K562 (cell line): ENCODE data around the gene F11R. TPM values are rescaled to one million over a fixed set of nuclear protein-coding genes. Genes with fewer than 3 reads are reported as not detected.
A peak's percentile ranks its signal among the peaks of the same experiment; 100 is the strongest.

Experiments
- ATAC-seq: fragments of 200-7000 bp; cut with Tn5 transposase; 3 replicates; pipeline ENCODE4 v1.9.1; 2020; ENCODE audit warnings: moderate library complexity
- BruUV-seq: library from RNA; stranded (reverse); fragments of 400-500 nt; replicated peaks from 2 replicates; lab custom pipeline; 2021; lab: Mats Ljungman, UMichigan
- CTCF ChIA-PET: fragments of 300-600 bp; formaldehyde crosslinking; extraction: SDS; loops from one replicate; lab custom pipeline; 2021; ENCODE audit warnings: low intra/inter-chr PET ratio; lab: Yijun Ruan, JAX
- POLR2A ChIA-PET: fragments of 300-600, 350-650 bp; sonication (Branson Sonifier 250); formaldehyde crosslinking; extraction: SDS; loops from one replicate; lab custom pipeline; 2021; ENCODE audit warnings: antibody characterized with exemption, inconsistent platforms; lab: Yijun Ruan, JAX
- DNase-seq, 4 experiments: peaks; one replicate each; pipeline versions ENCODE4 v3.0.0 to v3.0.0-alpha.2; 2011 to 2018; ENCODE audit warnings: low spot score in 3 of 4, mixed read lengths in 3 of 4; ENCODE audit errors: extremely low read depth in 1 of 4
- FAIRE-seq: peaks from 2 replicates; lab custom pipeline; 2011; peaks lifted over from hg19 to GRCh38; lab: Jason Lieb, UNC
- H2AFZ ChIP-seq: 2 replicates; pipeline ENCODE4 v1.6.0; 2011; ENCODE audit warnings: low read depth, low read length, control low read depth, inconsistent platforms
- H3K27ac ChIP-seq: fragments of 200-600 bp; 3 replicates; pipeline ENCODE4 v1.8.0; 2011; ENCODE audit warnings: low read depth, mild to moderate bottlenecking, control low read depth, inconsistent platforms, low read length, moderate library complexity, mixed read lengths; ENCODE audit errors: extremely low read depth
- H3K27me3 ChIP-seq, 2 experiments: fragments of 300-600 bp in 1 of 2; 2 replicates in 1 of 2; 3 replicates in 1 of 2; pipeline versions ENCODE4 v1.6.0 to v1.8.0; 2011; ENCODE audit warnings: inconsistent platforms in 2 of 2, low read length in 2 of 2, mild to moderate bottlenecking in 1 of 2, mixed read lengths in 1 of 2, moderate library complexity in 1 of 2; ENCODE audit not compliant: control insufficient read depth in 2 of 2, insufficient read depth in 2 of 2
- H3K36me3 ChIP-seq: fragments of 300-600 bp; 3 replicates; pipeline ENCODE4 v1.8.0; 2011; ENCODE audit warnings: mild to moderate bottlenecking, low read length, inconsistent platforms; ENCODE audit not compliant: control insufficient read depth, insufficient read depth
- H3K4me1 ChIP-seq, 2 experiments: fragments of 200-600 bp in 1 of 2; replicated peaks in 1 of 2; 2 replicates in 1 of 2; 3 replicates in 1 of 2; pipeline versions ENCODE4 v1.5.1 to v1.8.0; 2011; ENCODE audit warnings: inconsistent platforms in 2 of 2, low read length in 2 of 2, mild to moderate bottlenecking in 1 of 2, mixed read lengths in 1 of 2, moderate library complexity in 1 of 2; ENCODE audit not compliant: control insufficient read depth in 2 of 2, insufficient read depth in 2 of 2
- H3K4me2 ChIP-seq: 2 replicates; pipeline ENCODE4 v1.6.1; 2011; ENCODE audit warnings: low read length, control low read depth, inconsistent platforms, mixed read lengths; ENCODE audit not compliant: insufficient read depth
- H3K4me3 ChIP-seq: fragments of 200-600 bp; sonication (generic), shearing (Covaris generic); 2 replicates; pipeline ENCODE4 v1.5.1; 2016; ENCODE audit warnings: control low read depth, inconsistent platforms
- H3K79me2 ChIP-seq: fragments of 200-600 bp; 3 replicates; pipeline ENCODE4 v1.8.0; 2011; ENCODE audit warnings: low read length, inconsistent platforms; ENCODE audit not compliant: control insufficient read depth, insufficient read depth
- H3K9ac ChIP-seq, 2 experiments: 2 replicates each; pipeline versions ENCODE4 v1.6.0 to v1.6.1; 2011; ENCODE audit warnings: low read depth in 2 of 2, low read length in 2 of 2, control low read depth in 1 of 2, inconsistent platforms in 1 of 2, mild to moderate bottlenecking in 1 of 2, mixed read lengths in 1 of 2; ENCODE audit not compliant: insufficient read depth in 1 of 2
- H3K9me1 ChIP-seq: one replicate; pipeline ENCODE4 v1.6.0; 2011; ENCODE audit warnings: inconsistent platforms, mild to moderate bottlenecking, low read length, moderate library complexity; ENCODE audit not compliant: control insufficient read depth, insufficient read depth
- H3K9me3 ChIP-seq: replicated peaks from 2 replicates; pipeline ENCODE4 v1.5.1; 2011; ENCODE audit warnings: low read depth, low read length, inconsistent platforms; ENCODE audit not compliant: control insufficient read depth, insufficient read depth
- H4K20me1 ChIP-seq: replicated peaks from 2 replicates; pipeline ENCODE4 v1.6.1; 2011; ENCODE audit warnings: low read length, inconsistent platforms, mixed read lengths; ENCODE audit not compliant: control insufficient read depth, insufficient read depth
- BRD4 ChIP-seq: fragments of 200-600 bp; sonication (generic); IDR thresholded peaks from 2 replicates; pipeline ENCODE4 v1.6.1; 2017; ENCODE audit warnings: inconsistent platforms
- CEBPB ChIP-seq: fragments of 450-650 bp; IDR thresholded peaks from 2 replicates; pipeline ENCODE4 v1.6.1; 2016; ENCODE audit warnings: missing genetic modification characterization, missing compliant biosample characterization
- DLX4 ChIP-seq: fragments of 250-450 bp; sonication (Bioruptor Pico); IDR thresholded peaks from 2 replicates; pipeline ENCODE4 v1.6.1; 2021; ENCODE audit warnings: mild to moderate bottlenecking
- ELF4 ChIP-seq: fragments of 450-650 bp; formaldehyde crosslinking; IDR thresholded peaks from 2 replicates; pipeline ENCODE4 v1.4.0; 2022; ENCODE audit warnings: missing genetic modification characterization
- EP300 ChIP-seq: IDR thresholded peaks from 2 replicates; pipeline ENCODE4 v1.6.1; 2012; ENCODE audit warnings: low read length, improper control_type of control experiment
- GTF2B ChIP-seq: IDR thresholded peaks from 2 replicates; pipeline ENCODE4 v1.6.1; 2011; ENCODE audit not compliant: insufficient read length; ENCODE audit errors: extremely low read depth
- LEF1 ChIP-seq: fragments of 450-650 bp; IDR thresholded peaks from 2 replicates; pipeline ENCODE4 v1.6.1; 2016; ENCODE audit warnings: mild to moderate bottlenecking
- POLR2A ChIP-seq: fragments of 450-650 bp; conservative IDR thresholded peaks from 2 replicates; pipeline ENCODE4 v1.6.1; 2016
- RAD21 ChIP-seq, 2 experiments: fragments of 250-450 bp in 1 of 2; fragments of 450-650 bp in 1 of 2; sonication (Bioruptor Pico) in 1 of 2; formaldehyde crosslinking in 1 of 2; IDR thresholded peaks in 1 of 2; conservative IDR thresholded peaks in 1 of 2; 2 replicates each; pipeline versions ENCODE4 v1.4.0 to v1.8.0; 2020 to 2022; ENCODE audit warnings: mild to moderate bottlenecking in 2 of 2, moderate library complexity in 1 of 2
- RUNX1 ChIP-seq: sonication (generic); IDR thresholded peaks from 2 replicates; pipeline ENCODE4 v1.6.1; 2016; ENCODE audit warnings: antibody characterized with exemption, low read depth
- SUPT5H ChIP-seq: fragments of 450-650 bp; IDR thresholded peaks from 2 replicates; pipeline ENCODE4 v1.6.1; 2016
- ZFP30 ChIP-seq: fragments of 250-450 bp; sonication (Bioruptor Pico); IDR thresholded peaks from 2 replicates; pipeline ENCODE4 v1.8.0; 2022; ENCODE audit warnings: moderate library complexity, mild to moderate bottlenecking, inconsistent platforms, borderline replicate concordance
- ZNF551 ChIP-seq: fragments of 250-450 bp; sonication (Bioruptor Pico); IDR thresholded peaks from 2 replicates; pipeline ENCODE4 v1.5.0; 2021; ENCODE audit warnings: mild to moderate bottlenecking, moderate library complexity
- ZNF764 ChIP-seq: fragments of 250-450 bp; sonication (Bioruptor Pico); IDR thresholded peaks from 2 replicates; pipeline ENCODE4 v1.4.0; 2020; ENCODE audit warnings: low read depth, mild to moderate bottlenecking, moderate library complexity
- WGBS: fragments of 100-300 bp; shearing (Covaris generic); methylation state at CpG from one replicate; pipeline ENCODE4 v1.1.6; 2016; ENCODE audit warnings: low coverage, mixed read lengths; ENCODE audit not compliant: insufficient coverage; ENCODE audit errors: missing lambda C conversion rate; 5-methylcytosine and 5-hydroxymethylcytosine counted together
- in situ Hi-C: fragments of 300-500 bp; cut with MboI; formaldehyde crosslinking; loops from 4 replicates; pipeline ENCODE4 v1.15.0; 2018; ENCODE audit warnings: inconsistent platforms, mixed read lengths
- intact Hi-C: fragments of 100-400 bp; cut with micrococcal nuclease; formaldehyde crosslinking; loops from 2 replicates; pipeline ENCODE4 v1.14.2; 2022
- polyA plus RNA-seq, 8 experiments: library from polyadenylated mRNA; depleted of rRNA in 4 of 8; stranded (reverse) in 5 of 8; unstranded in 3 of 8; fragments of >200 nt; fragmentation: Nextera tagmentation in 2 of 8; fragmentation: Illumina TruSeq in 1 of 8; extraction: Ambion mirVana in 2 of 8; extraction: Trizol in 1 of 8; gene quantifications; 2 replicates each; pipeline versions ENCODE4 v1.2.1 to v1.2.3, GENCODE V29; 2011 to 2014; ENCODE audit warnings: inconsistent platforms in 1 of 8, missing spikeins in 1 of 8
- total RNA-seq, 7 experiments: library from RNA; depleted of rRNA in 6 of 7; stranded (reverse); fragments of >200 nt in 6 of 7; fragmentation: Illumina TruSeq in 2 of 7; extraction: Trizol in 2 of 7; gene quantifications; 2 replicates each; pipeline versions ENCODE4 v1.2.1 to v1.2.3, GENCODE V29; 2011 to 2021; ENCODE audit warnings: low replicate concordance in 1 of 7

F11R gene
- total and polyA plus RNA-seq, 9 of the 15 experiments (the other 6 are each of a cell fraction or from before 2014, with no cell fraction given) = 27.4 to 187 (median 52.5) TPM

GRCh38 chr1:160996178-160996577 is 24.8 kb downstream of the F11R start:
- POLR2A ChIA-PET = interaction anchor here (1.5 to 3.0 kb wide), 2 partner anchors 14 to 25 kb away, joined by 4 to 13 read pairs; partner anchors contain the start of gene F11R
- in situ Hi-C loops = loop anchor here (10.0 kb wide), 1 partner anchor 99 kb away; the partner anchor contains the start of gene KLHDC9
- peaks cover 9 to 20% of the 10 kb centered on the region in 2 experiments; a peak in 3 of 5 replicates for H3K4me1 ChIP-seq

GRCh38 chr1:160993544-160994193 is 27.3 kb downstream of the F11R start:
- Histone ChIP-seq H3K9ac (no peak overlapping the region), H3K4me1 (peaks cover 14 to 25% of the 10 kb centered on the region in 2 experiments; a peak in 4 of 5 replicates), H3K27me3 (no peaks in the 10 kb centered on the region), H3K27ac (no peak overlapping the region), H3K79me2 (no peaks in the 10 kb centered on the region), H3K4me3 (no peak overlapping the region), H3K9me3 (no peaks in the 10 kb centered on the region), H3K36me3 (peaks cover 25% of the 10 kb centered on the region), H4K20me1 (0 out of 2 replicates have a peak, but pooled peaks cover 3% of the 10 kb centered on the region), H3K4me2 (no peak overlapping the region), H3K9me1 (no peaks in the 10 kb centered on the region), H2AFZ (no peak overlapping the region)
- FAIRE-seq (no peak), DNase-seq (peak in 1 of 4 experiments; percentile 54), ATAC-seq (peak; percentile 13; the same call in 2 of the 3 replicates)
- intact Hi-C loops (loop anchor here (5.0 kb wide), 1 partner anchor 311 kb away; no protein-coding TSS in a partner anchor), in situ Hi-C loops (loop anchor here (10.0 kb wide), 1 partner anchor 101 kb away; the partner anchor contains the start of gene KLHDC9)
- CTCF ChIA-PET = interaction anchor here (0.8 to 1.1 kb wide), 2 partner anchors 104 to 146 kb away, joined by 3 to 5 read pairs; partner anchors contain the start of gene KLHDC9
- 80% methylated on average over 10 of the region's 14 CpGs for WGBS
- no TSS peak for BruUV-seq
- POLR2A ChIA-PET = no interaction called here
- TF ChIP-seq ZNF764 (CRISPR knock-in tag) (no peak), ELF4 (CRISPR knock-in tag) (no peak), DLX4 (CRISPR knock-in tag) (no peak), GTF2B (no peak), LEF1 (no peak), RAD21 (CRISPR knock-in tag; conservative IDR thresholded peaks at IDR 0.05 in 1 of 2, IDR thresholded peaks at IDR 0.05 in 1 of 2) (peak in 1 of 2 experiments; percentile 60; a peak in 2 of 4 replicates), BRD4 (no peak), ZFP30 (CRISPR knock-in tag) (no peak), ZNF551 (no peak), RUNX1 (no peak), EP300 (no peak)

More at GRCh38 chr1:160996178-160996577, 24.8 kb downstream of the F11R start:
- H3K9ac ChIP-seq = no peak overlapping the region
- CTCF ChIA-PET = no interaction called here
- H3K4me2 ChIP-seq = no peak overlapping the region
- FAIRE-seq = no peak
- no peaks in the 10 kb centered on the region for H3K9me3 ChIP-seq
- no TSS peak for BruUV-seq
- H3K79me2 ChIP-seq = no peaks in the 10 kb centered on the region
- no peak overlapping the region for H3K4me3 ChIP-seq
- ATAC-seq = no peak
- no peak overlapping the region for H2AFZ ChIP-seq
- H4K20me1 ChIP-seq = no peaks in the 10 kb centered on the region
- intact Hi-C loops = loop anchor here (2.0 kb wide), 2 partner anchors 49 to 143 kb away; partner anchors contain the start of gene USF1
- 83% methylated on average over 3 of the region's 3 CpGs for WGBS
- peaks cover 50% of the 10 kb centered on the region for H3K36me3 ChIP-seq
- no peak for TF ChIP-seq CEBPB (tag)
- 0 out of 2 replicates have a peak, but pooled peaks have one; percentile 19 for TF ChIP-seq POLR2A
- TF ChIP-seq SUPT5H = peak; percentile 36; the same call in 1 of the 2 replicates
- no peak overlapping the region for H3K27ac ChIP-seq
- no peaks in the 10 kb centered on the region for H3K9me1 ChIP-seq
- H3K27me3 ChIP-seq = no peaks in the 10 kb centered on the region
- DNase-seq = no peak
